Lower leg skin (tissue), 4 donors: ENCODE data around the gene SELENOM. TPM values are rescaled to one million over a fixed set of nuclear protein-coding genes. Genes with fewer than 3 reads are reported as not detected.
"Not testable (repeated sequence)": the region's sequence is repeated elsewhere in the genome, so short reads cannot be mapped to it uniquely, and the experiment has no call there.

Experiments used
- DNase-seq, 2 donors: peaks; one replicate each; pipeline ENCODE4 v3.0.0-alpha.2; 2019; ENCODE audit warnings: low spot score in 2 of 2
- H3K4me3 ChIP-seq: fragments of 200-600 bp; sonication (generic); 2 replicates; pipeline ENCODE4 v1.5.1; 2017; ENCODE audit warnings: mild to moderate bottlenecking, low read depth; ENCODE audit not compliant: poor library complexity, severe bottlenecking
- POLR2A ChIP-seq, 2 donors: fragments of 450-650 bp; IDR thresholded peaks; one replicate each; pipeline ENCODE4 v1.6.1; 2016 to 2017; ENCODE audit warnings: antibody characterized with exemption in 2 of 2, mild to moderate bottlenecking in 1 of 2, moderate library complexity in 1 of 2
- WGBS, 2 donors: methylation state at CpG; one replicate each; pipeline ENCODE4 v1.1.5; 2018; 5-methylcytosine and 5-hydroxymethylcytosine counted together
- intact Hi-C: fragments of 100-400 bp; cut with DNase I; formaldehyde crosslinking; loops from one replicate; pipeline ENCODE4 v1.15.0; 2023; ENCODE audit warnings: low total_unique reads
- total RNA-seq, 4 donors: library from RNA; depleted of rRNA; stranded (reverse); fragments of >200 nt; gene quantifications; one replicate each; pipeline ENCODE4 v1.1.0, GENCODE V29; 2016
- TF ChIP-seq, protein P1 (sequence below), 3 donors: fragments of 450-650 bp; IDR thresholded peaks; one replicate each; pipeline ENCODE4 v1.5.1; 2016; ENCODE audit warnings: antibody characterized with exemption in 3 of 3, mild to moderate bottlenecking in 3 of 3, moderate library complexity in 2 of 3

Gene SELENOM
- total RNA-seq, 4 donors from 2014 or later, result 66.6 to 164 (median 92.8) TPM

DNA sequence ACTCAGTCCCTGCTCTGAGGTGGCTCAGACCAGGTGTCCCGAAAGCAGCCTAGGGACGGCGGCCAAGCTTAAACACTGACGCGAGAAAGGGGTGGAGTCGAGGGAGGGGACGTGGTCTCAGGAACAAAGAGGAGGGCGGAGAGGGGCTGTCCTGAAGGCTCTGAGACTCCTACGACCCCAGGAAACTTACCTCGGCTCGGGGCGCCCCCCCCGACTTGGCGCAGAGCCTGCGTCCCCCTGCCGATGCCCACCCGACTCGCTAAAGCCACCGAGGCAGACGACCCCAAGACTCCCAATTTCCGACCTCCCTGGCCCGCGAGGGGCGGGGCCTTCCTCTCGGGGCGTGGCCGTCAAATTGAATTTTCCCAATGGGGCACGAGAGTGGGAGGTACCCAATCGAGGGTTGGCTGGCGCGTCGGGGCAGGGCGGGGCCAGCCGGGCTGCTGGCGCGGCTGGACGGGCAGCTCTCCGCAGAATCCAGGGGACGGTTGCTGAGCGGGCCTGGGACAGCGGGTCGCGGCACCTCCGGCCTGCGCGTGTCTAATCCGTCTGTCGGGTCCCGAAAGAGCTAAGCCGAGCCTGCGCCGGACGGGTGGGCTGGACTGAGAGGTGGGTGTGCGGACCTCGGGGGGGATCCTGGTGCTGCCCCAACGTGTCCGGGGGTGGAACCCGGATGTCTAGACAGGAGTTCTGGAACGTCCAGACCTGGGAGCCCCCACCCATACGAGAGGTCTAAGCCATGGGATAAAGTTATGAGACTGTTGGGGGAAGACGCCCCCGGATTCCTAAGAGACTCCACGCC, 26.3 kb downstream of the SELENOM start, which contains the start of gene SMTN:
Gene SMTN, plus strand, starts transcription at position 471 of the 802 bp plus-strand sequence. CDS start 1,941 bp downstream, outside the sequence.
- H3K4me3 ChIP-seq, result peak within 1 kb of the TSS; percentile 41
- intact Hi-C loops, result no loop called here
- 0% methylated on average over 22 to 55 of the region's 63 CpGs for WGBS, 2 donors
- peak in 1 of 2 donors; percentile 84 for TF ChIP-seq POLR2A (IDR thresholded peaks at IDR 0.05)
- TF ChIP-seq, protein P1, sequence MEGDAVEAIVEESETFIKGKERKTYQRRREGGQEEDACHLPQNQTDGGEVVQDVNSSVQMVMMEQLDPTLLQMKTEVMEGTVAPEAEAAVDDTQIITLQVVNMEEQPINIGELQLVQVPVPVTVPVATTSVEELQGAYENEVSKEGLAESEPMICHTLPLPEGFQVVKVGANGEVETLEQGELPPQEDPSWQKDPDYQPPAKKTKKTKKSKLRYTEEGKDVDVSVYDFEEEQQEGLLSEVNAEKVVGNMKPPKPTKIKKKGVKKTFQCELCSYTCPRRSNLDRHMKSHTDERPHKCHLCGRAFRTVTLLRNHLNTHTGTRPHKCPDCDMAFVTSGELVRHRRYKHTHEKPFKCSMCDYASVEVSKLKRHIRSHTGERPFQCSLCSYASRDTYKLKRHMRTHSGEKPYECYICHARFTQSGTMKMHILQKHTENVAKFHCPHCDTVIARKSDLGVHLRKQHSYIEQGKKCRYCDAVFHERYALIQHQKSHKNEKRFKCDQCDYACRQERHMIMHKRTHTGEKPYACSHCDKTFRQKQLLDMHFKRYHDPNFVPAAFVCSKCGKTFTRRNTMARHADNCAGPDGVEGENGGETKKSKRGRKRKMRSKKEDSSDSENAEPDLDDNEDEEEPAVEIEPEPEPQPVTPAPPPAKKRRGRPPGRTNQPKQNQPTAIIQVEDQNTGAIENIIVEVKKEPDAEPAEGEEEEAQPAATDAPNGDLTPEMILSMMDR (IDR thresholded peaks at IDR 0.05), result no peak
- peak; percentile 91 to 99 for DNase-seq

DNA sequence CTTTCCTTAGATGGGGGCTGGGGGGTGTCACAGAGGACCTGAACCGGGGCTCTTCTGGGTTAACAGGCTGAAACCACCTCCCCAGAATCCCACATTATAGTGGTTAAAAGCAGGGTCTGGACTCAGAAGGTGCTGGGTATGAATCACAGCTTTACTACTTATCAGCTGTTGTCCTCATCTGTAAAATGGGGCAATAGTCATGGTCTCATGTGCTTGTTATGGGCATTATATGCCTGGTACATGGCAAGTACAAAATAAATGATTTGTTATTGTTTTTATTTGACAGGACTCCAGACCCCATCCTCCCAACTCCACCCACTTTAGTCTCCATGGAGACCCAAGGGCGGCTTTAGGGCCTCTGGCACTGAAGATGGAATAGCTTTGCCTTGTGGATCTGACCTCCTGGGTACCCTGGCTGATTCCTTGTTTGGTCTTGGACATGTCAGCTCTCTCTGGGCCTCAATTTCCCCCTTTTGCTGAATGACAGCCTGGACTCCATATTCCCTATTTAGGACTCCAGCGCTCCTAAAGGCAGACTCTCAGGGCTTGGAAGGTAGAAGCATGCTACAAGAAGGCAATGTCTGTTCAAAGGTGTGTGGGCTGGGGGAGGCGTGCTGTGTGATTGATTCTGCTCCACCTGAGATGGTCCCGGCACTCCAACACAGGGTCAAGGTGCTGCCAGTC, 27.1 kb downstream of the SELENOM start:
- intact Hi-C loops, result no loop called here
- TF ChIP-seq POLR2A (IDR thresholded peaks at IDR 0.05), result no peak
- WGBS, 2 donors, result 29 to 34% methylated on average over 5 of the region's 5 CpGs

DNA sequence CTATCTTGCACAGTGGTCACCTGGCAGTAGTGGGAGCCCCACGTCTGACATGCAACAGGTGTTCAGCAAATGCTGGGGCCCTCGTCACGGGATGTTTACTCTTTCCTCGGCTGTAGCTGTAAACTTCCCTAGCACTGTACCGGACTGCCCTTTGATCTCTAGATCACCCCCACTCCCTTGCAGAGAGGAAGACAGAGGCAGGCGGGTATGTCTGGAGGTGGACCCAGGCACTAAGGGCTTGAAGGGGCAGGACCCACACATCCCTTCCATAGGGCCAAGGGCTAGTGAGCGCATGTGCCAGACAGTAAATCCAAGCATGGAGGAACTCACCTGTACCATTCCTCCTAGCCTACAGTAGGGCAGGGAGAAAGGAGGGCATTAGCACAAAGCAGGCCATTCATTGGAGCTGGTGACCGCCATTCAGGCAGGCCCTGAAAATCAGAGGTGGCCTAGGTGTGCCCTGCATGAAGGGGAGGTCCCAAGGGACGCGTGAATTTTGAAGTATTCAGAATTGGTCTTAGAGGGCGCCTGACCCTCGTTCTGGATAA, 28.2 kb downstream of the SELENOM start:
- intact Hi-C loops, result no loop called here

More for the DNA sequence above, 27.1 kb downstream of the SELENOM start:
- DNase-seq, result no peak
- no peak overlapping the region for H3K4me3 ChIP-seq

DNA sequence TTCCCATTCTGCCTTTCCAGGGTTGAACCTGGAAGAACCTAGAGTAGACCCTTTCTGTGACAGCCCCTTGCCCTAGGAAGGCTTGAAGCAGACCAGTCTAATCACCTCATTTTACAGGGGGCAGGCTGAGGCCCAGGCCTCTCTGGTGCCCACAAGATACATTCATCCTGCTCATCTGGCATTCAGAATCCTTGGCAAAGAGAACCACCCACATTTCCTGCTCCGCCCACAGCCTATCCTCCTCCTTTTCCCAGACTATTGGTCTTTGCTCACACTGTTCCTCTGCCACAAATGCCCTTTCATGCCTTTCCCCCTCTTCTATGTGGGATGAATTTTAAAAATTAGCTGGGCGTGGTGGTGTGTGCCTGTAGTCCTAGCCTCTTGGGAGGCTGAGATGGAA, 29.0 kb downstream of the SELENOM start:
- DNase-seq, intact Hi-C loops, H3K4me3 ChIP-seq: not testable (repeated sequence)
- 74 to 81% methylated on average over 2 of the region's 2 CpGs for WGBS, 2 donors

More for the DNA sequence above, 28.2 kb downstream of the SELENOM start:
- TF ChIP-seq POLR2A (IDR thresholded peaks at IDR 0.05), result no peak
- TF ChIP-seq, protein P1 (IDR thresholded peaks at IDR 0.05), result no peak
- H3K4me3 ChIP-seq, result no peak overlapping the region
- no peak for DNase-seq
- WGBS, 2 donors, result 90 to 91% methylated on average over 12 of the region's 12 CpGs

DNA sequence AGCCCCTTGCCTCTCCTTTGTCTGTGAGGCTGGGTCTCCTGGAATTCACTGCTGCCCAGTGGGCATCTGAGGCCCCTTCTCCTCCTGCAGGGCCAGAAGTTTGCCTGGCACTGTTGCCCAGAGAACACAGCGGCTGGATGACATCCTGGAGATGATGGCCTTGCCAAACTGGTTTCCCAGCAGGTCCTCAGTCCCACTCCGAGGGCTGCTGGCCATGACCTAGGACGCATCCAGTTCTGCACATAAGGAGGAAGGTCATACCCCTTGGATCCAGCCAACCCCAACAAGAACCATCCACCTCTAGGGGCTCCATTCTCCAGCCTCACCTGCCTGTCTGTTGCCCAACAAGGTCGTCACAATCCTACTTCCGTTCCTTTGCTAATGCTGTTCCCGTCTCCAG, 29.7 kb downstream of the SELENOM start:
- H3K4me3 ChIP-seq, result no peak overlapping the region
- no peak for TF ChIP-seq POLR2A (IDR thresholded peaks at IDR 0.05)
- TF ChIP-seq, protein P1 (IDR thresholded peaks at IDR 0.05), result no peak
- intact Hi-C loops, result no loop called here
- no peak for DNase-seq
- 75 to 80% methylated on average over 5 to 6 of the region's 6 CpGs for WGBS, 2 donors

DNA sequence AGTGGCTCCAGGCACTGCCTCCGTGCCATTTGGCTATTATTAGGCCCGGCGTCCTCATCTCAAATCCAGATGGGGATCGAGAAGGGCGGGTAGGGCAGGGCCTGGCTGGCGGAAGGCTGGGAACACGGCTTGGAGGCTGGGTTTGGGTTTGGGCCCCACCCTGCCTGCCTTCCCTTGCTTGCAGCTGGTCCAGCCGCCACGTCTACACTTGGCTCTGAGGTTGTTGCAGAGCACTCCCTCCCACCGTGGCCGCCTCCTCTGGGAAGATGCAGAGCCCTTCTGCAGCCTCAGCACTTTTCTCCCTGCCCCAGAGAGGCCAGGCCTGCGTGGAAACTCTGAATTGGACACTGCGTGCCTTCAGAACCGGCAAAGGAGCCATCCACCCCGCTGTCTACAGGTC, 31.4 kb downstream of the SELENOM start:
- 22 to 36% methylated on average over 15 of the region's 15 CpGs for WGBS, 2 donors
- intact Hi-C loops, result no loop called here
- DNase-seq, result peak; percentile 79 to 96
- H3K4me3 ChIP-seq, result no peak overlapping the region
- TF ChIP-seq POLR2A (IDR thresholded peaks at IDR 0.05), result no peak
- TF ChIP-seq, protein P1 (IDR thresholded peaks at IDR 0.05), result no peak

DNA sequence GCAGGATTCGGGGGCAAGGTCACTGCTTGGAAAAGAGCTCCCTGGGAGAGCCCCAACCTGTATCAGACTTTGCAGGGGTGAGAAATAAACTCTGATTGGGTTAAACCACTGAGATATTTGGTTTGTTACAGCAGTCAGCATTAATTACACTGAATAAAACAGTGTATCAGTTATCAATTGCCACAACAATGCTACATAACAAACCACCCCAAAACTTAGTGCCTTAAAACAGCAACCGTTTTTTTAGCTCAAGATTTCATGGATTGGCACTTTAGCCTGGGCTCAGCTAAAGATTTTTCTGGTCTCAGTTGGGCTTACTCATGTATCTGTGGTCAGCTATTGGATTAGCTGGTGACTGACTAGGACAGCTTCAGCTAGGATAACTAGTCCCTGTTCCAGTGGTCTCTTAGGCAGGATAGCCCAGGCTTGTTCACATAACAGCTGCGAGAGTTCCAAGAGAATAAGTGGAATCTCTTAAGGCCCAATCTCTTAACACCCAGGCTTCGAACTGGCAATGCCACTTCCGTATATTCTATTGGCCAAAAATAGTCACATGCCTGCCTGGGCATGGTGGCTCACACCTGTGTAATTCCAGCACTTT, 33.7 kb downstream of the SELENOM start:
- H3K4me3 ChIP-seq, DNase-seq, intact Hi-C loops: not testable (repeated sequence)
- 93 to 98% methylated on average over 4 to 5 of the region's 5 CpGs for WGBS, 2 donors

DNA sequence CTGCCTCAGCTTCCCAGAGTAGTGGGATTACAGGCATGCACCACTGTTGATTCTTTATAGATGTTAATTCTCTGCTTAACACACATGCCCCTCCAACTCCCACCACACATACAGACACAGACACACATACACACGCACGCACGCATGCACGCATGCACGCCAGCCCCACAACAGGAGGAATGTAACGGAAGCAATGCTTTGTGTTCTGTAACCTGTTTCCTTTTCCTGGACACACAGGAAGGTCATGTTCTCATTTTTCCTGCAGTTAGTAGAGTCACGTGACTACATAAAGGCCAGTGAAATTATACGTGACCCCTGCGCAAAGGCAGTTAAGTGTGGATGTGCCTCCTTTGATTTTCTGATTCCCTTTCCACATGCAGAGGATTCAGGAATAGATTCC, 34.2 kb downstream of the SELENOM start:
- DNase-seq, H3K4me3 ChIP-seq, intact Hi-C loops: not testable (repeated sequence)
- WGBS, 2 donors, result 63 to 85% methylated on average over 6 to 9 of the region's 9 CpGs

DNA sequence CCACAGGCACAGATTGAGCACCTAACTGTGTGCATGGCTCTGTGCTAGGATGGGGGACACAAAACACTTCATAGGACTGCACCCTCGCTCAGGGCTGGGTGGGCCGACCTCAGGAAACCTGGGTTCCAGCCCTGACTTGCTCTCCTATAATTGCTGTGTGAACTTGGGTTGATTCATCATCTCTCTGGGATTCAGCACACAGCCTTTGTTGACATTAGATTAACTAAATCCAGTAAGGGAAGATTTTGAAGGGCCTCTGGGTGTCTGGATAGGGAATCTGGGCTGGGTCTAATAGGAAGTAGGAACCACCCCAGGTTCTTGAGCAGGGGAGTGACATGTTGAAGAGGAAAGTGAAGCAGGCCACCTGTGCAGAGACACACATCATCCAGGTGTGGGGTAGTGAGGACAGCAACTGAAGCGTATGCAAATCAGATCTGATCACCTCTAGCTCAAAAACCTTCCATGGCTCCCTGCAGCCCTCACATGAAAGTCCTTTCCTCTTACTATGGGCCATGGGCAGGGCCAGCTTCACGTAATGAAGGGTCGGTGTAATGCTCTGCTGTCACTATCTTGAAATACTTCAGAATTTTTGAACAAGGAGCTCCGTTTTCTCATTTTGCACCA, 37.6 kb downstream of the SELENOM start:
- H3K4me3 ChIP-seq, DNase-seq, intact Hi-C loops: not testable (repeated sequence)
- WGBS, 2 donors, result 77 to 81% methylated on average over 6 of the region's 6 CpGs
